HFFc6 (cell line): ENCODE measurements around the gene CEACAM18. TPM values are rescaled to one million over a fixed set of nuclear protein-coding genes. Genes with fewer than 3 reads are reported as not detected.

Source experiments
- DNase-seq: peaks from one replicate; pipeline ENCODE4 v3.0.0-alpha.2; 2018
- H3K27ac Mint-ChIP-seq: 2 replicates; pipeline ENCODE4 v1.8.0; 2020; ENCODE audit warnings: mild to moderate bottlenecking, mixed read lengths
- H3K27me3 Mint-ChIP-seq: 2 replicates; pipeline ENCODE4 v1.8.0; 2021; ENCODE audit warnings: mild to moderate bottlenecking, moderate library complexity, mixed read lengths; ENCODE audit not compliant: insufficient read depth
- H3K36me3 Mint-ChIP-seq: 2 replicates; pipeline ENCODE4 v1.8.0; 2021; ENCODE audit warnings: low read depth, mixed read lengths
- H3K4me1 Mint-ChIP-seq: 2 replicates; pipeline ENCODE4 v1.8.0; 2020; ENCODE audit warnings: low read depth, mixed read lengths
- H3K4me3 Mint-ChIP-seq: 2 replicates; pipeline ENCODE4 v1.8.0; 2020; ENCODE audit warnings: mild to moderate bottlenecking, moderate library complexity, mixed read lengths
- H3K9me3 Mint-ChIP-seq: 2 replicates; pipeline ENCODE4 v1.8.0; 2020; ENCODE audit warnings: mild to moderate bottlenecking, mixed read lengths
- total RNA-seq, 6 experiments: library from RNA; stranded (reverse); fragmentation: NEBNext Ultra II Directional; extraction: Animal tissue kit (Norgen Biotek cat#: 25700); gene quantifications; 2 replicates in 1 of 6; 3 replicates in 5 of 6; pipeline ENCODE4 v1.2.3, GENCODE V29; 2021
- TF ChIP-seq, protein P1 (sequence below): fragments of 200-600 bp; sonication (generic); IDR thresholded peaks from 2 replicates; pipeline ENCODE4 v1.5.0; 2021; ENCODE audit warnings: antibody characterized with exemption, mild to moderate bottlenecking

Gene CEACAM18
- total RNA-seq, 6 experiments from 2014 or later, result not detected

DNA sequence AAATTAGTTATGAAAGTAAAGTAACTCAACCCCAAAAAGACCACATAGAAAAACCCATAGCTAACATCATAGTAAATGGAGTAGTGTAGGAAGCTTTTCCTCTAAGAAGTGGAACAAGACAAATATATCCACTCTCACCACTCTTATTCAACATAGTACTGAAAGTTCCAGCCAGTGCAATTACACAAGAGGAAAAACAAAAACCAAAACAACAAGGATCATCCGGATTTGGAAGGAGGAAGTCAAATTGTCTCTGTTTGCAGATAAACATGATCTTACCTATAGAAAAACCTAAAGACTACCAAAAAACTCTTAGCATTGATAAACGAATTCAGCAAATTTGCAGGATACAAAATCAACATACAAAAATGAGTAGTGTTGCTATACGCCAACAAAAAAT lies 11.6 kb upstream of the CEACAM18 start:
- no peaks in the 10 kb centered on the region for H3K4me1 Mint-ChIP-seq
- no peaks in the 10 kb centered on the region for H3K36me3 Mint-ChIP-seq
- H3K27ac Mint-ChIP-seq, result no peak overlapping the region
- peaks cover 9% of the 10 kb centered on the region; the same call in 1 of the 2 replicates for H3K27me3 Mint-ChIP-seq
- no peak overlapping the region for H3K4me3 Mint-ChIP-seq
- DNase-seq, result no peak
- H3K9me3 Mint-ChIP-seq, result peaks cover 9% of the 10 kb centered on the region; the same call in 1 of the 2 replicates
- TF ChIP-seq, protein P1, sequence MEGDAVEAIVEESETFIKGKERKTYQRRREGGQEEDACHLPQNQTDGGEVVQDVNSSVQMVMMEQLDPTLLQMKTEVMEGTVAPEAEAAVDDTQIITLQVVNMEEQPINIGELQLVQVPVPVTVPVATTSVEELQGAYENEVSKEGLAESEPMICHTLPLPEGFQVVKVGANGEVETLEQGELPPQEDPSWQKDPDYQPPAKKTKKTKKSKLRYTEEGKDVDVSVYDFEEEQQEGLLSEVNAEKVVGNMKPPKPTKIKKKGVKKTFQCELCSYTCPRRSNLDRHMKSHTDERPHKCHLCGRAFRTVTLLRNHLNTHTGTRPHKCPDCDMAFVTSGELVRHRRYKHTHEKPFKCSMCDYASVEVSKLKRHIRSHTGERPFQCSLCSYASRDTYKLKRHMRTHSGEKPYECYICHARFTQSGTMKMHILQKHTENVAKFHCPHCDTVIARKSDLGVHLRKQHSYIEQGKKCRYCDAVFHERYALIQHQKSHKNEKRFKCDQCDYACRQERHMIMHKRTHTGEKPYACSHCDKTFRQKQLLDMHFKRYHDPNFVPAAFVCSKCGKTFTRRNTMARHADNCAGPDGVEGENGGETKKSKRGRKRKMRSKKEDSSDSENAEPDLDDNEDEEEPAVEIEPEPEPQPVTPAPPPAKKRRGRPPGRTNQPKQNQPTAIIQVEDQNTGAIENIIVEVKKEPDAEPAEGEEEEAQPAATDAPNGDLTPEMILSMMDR, result no peak

DNA sequence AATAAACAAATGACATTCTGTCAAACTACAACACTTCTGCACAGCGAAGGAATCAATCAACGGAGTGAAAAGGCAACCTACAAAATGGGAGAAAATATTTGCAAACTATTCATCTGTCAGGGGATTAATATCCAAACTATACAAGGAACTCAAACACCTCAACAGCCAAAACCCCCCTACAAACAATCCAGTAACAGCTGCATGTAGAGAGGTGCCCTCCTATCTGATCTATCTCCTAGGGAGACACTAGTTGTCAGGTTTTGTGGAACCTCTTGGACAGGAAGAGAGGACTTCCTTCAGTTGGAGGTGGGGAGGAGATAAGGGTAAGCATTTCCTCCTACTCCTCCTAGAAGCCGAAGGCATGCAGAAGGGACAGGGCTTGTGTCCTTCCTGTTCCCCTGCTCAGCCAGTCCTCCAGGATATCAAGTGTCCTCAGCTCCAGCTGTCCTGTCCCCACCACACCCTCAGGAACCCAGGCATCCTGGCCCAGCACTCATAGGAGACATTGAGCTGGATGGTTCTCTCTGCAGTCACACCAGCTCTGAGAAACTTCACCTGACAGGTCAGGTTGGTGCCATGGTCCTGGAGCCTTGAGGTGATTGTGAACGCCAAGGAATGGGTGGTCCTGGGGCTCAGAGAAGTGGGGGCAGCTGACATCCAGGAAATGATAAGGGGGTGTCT lies 10.3 kb upstream of the CEACAM18 start:
- no peak overlapping the region for H3K4me3 Mint-ChIP-seq
- TF ChIP-seq, protein P1, result no peak
- peaks cover 9% of the 10 kb centered on the region; the same call in 1 of the 2 replicates for H3K27me3 Mint-ChIP-seq
- no peaks in the 10 kb centered on the region for H3K36me3 Mint-ChIP-seq
- H3K4me1 Mint-ChIP-seq, result no peaks in the 10 kb centered on the region
- no peak overlapping the region for H3K27ac Mint-ChIP-seq
- DNase-seq, result no peak
- H3K9me3 Mint-ChIP-seq, result peaks cover 9% of the 10 kb centered on the region; the same call in 1 of the 2 replicates

DNA sequence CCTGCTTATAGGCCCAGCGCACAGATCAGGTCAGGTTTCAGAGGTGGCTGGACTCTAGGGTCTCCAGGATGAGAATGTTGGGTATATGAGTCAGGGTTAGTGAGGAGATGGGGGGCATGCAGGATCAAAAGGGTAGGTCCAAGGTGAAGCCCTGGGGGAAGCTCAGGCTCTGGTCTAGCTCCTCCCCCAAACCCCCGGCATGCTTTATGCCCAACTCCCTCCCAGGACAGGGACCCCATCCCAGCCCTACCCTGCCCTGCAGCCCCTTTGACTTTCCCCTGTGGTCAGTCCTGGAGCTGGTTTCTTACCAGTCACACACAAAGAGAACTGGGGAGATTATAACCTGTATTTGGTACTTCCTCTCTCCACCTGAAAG lies 9.8 kb upstream of the CEACAM18 start:
- Mint-ChIP-seq H3K4me3 (no peak overlapping the region), H3K27ac (no peak overlapping the region), H3K9me3 (peaks cover 9% of the 10 kb centered on the region; the same call in 1 of the 2 replicates), H3K4me1 (no peaks in the 10 kb centered on the region), H3K36me3 (no peaks in the 10 kb centered on the region), H3K27me3 (peaks cover 7% of the 10 kb centered on the region; the same call in 1 of the 2 replicates)
- TF ChIP-seq, protein P1, result no peak
- DNase-seq, result no peak

DNA sequence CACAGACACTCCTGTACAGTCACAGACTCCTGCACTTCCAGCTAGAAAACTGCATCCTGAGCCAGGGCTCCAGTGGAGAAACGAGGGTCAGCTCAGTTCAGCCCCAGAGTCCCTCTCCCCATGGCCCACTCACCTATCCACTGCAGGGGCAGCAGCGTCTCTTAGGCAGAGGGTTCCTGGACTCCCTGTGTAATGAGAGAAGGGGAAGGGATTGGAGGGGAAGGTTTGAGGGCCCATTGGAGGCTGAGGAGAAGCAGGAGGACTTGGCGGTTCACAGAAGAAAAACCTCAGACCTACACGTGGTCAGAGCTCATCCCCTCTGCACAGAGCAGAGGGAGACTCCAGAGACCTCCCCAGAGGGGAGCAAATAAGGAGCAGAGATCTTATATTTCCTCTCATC lies 9.2 kb upstream of the CEACAM18 start:
- peaks cover 7% of the 10 kb centered on the region; the same call in 1 of the 2 replicates for H3K9me3 Mint-ChIP-seq
- H3K27me3 Mint-ChIP-seq, result peaks cover 7% of the 10 kb centered on the region; the same call in 1 of the 2 replicates
- H3K4me3 Mint-ChIP-seq, result no peak overlapping the region
- H3K36me3 Mint-ChIP-seq, result no peaks in the 10 kb centered on the region
- no peak for DNase-seq
- no peaks in the 10 kb centered on the region for H3K4me1 Mint-ChIP-seq
- H3K27ac Mint-ChIP-seq, result no peak overlapping the region
- TF ChIP-seq, protein P1, result no peak

DNA sequence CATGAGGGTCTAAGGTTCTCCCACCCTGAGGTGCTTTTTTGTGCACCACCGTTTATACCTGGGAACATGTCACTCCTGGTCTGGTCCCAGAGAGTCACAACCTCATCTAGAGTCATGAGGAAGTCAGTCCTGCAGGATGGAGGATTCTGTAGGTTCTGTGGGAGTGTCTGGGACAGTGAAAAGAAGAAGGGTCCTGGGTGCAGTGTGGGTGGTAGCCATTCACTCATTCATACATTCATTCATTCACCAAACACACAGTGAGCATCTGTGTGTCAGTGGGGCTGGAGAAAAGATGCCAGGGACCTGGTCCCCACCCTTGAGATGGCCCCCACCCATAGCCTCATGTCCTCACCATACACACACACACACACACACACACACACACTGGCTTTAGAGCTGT lies 8.7 kb upstream of the CEACAM18 start:
- Mint-ChIP-seq H3K4me3 (no peak overlapping the region), H3K27me3 (peaks cover 7% of the 10 kb centered on the region; the same call in 1 of the 2 replicates), H3K36me3 (no peaks in the 10 kb centered on the region), H3K27ac (no peak overlapping the region), H3K4me1 (no peaks in the 10 kb centered on the region), H3K9me3 (0 out of 2 replicates have a peak, but pooled peaks cover 4% of the 10 kb centered on the region)
- no peak for DNase-seq
- TF ChIP-seq, protein P1, result no peak
